ENCODE results near the gene CD81.

DNA sequence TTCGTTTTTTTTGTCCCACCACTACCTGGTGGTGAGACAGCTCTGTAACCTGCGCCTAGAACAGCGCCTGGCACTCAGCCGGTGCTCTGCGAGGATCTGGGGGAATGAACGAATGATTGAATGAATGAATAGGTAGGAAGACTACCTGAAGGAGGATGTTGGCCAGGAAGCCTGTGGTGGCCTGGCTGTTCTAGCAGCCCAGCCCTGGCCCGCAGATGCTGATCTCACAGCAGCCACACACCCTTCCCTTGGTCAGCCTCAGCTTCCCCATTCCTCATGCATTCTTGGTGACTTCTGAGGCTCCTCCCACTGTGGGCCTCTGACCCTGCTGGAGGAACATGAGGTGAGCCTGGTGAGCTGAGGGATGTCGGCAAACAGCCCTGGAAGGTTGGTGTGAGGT lies 63.5 kb downstream of the CD81 start:
- TF ChIP-seq, protein P1, sequence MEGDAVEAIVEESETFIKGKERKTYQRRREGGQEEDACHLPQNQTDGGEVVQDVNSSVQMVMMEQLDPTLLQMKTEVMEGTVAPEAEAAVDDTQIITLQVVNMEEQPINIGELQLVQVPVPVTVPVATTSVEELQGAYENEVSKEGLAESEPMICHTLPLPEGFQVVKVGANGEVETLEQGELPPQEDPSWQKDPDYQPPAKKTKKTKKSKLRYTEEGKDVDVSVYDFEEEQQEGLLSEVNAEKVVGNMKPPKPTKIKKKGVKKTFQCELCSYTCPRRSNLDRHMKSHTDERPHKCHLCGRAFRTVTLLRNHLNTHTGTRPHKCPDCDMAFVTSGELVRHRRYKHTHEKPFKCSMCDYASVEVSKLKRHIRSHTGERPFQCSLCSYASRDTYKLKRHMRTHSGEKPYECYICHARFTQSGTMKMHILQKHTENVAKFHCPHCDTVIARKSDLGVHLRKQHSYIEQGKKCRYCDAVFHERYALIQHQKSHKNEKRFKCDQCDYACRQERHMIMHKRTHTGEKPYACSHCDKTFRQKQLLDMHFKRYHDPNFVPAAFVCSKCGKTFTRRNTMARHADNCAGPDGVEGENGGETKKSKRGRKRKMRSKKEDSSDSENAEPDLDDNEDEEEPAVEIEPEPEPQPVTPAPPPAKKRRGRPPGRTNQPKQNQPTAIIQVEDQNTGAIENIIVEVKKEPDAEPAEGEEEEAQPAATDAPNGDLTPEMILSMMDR (IDR thresholded peaks at IDR 0.05) = no peak
- no peak for TF ChIP-seq POLR2AphosphoS5 (IDR thresholded peaks at IDR 0.05)

Measured in upper lobe of left lung (tissue), 4 donors.